ENCODE results near the gene TUBA1B. TPM values are rescaled to one million over a fixed set of nuclear protein-coding genes. Genes with fewer than 3 reads are reported as not detected.

The TUBA1B gene
- total and polyA plus RNA-seq, 4 donors = 261 to 1,091 (median 658) TPM

DNA sequence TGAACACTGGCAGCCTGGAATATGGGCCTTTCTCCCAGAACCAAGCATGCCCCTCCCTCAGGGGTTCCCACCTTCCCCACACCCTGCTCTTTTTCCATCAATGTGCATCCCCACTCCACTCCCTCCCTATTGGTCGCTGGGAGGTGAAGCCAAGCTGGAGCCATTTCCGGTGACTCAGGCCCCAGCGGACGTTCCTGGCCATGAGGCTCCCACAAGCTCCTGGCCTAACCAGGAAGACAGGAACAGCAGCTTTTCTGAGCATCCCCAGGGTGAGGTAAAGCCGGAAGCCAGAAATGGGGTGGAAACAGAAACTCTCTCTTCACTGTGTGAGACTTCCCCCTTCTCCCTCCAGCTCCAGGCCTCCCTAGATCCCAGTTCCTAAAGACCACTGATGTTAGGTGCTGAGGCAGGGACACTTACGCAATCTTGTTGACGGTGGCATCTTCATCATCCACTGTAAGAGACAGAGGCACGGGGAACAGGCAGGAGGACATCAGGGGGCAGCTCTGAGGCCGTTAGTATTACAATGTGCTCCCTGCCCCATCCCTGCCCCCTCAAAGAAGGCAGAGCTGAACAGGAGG lies 25.6 kb downstream of the TUBA1B start:
- Histone ChIP-seq H3K9me3 (ENCODE audit: control insufficient read depth in 4 of 4, insufficient read depth in 3 of 4, low read length in 3 of 4) (no peaks in the 10 kb centered on the region), H3K4me1 (ENCODE audit: control insufficient read depth in 5 of 5, insufficient read depth in 5 of 5, low read length in 5 of 5) (peaks cover 0 to 29% (median 8%) of the 10 kb centered on the region in 5 donors), H3K4me3 (no peak overlapping the region), H3K27ac (ENCODE audit: low read depth in 1 of 2, low read length in 1 of 2) (peak overlapping the region in 1 of 2 donors; percentile 15), H3K27me3 (ENCODE audit: control insufficient read depth in 3 of 3, insufficient read depth in 3 of 3, low read length in 2 of 3) (no peaks in the 10 kb centered on the region), H3K9ac (ENCODE audit: insufficient read depth in 1 of 2, low read length in 2 of 2) (no peak overlapping the region), H3K36me3 (ENCODE audit: control insufficient read depth in 4 of 4, insufficient read depth in 4 of 4, low read length in 4 of 4) (peaks cover 23 to 44% (median 37%) of the 10 kb centered on the region in 4 donors)
- ATAC-seq (ENCODE audit: insufficient read depth, low FRiP score) = no peak
- WGBS, 2 donors = 71 to 74% methylated on average over 9 of the region's 9 CpGs
- TF ChIP-seq CTCF (IDR thresholded peaks at IDR 0.05; ENCODE audit: control extremely low read depth, extremely low read depth) = no peak
- no peak for DNase-seq

GRCh38 chr12:49104822-49105221 lies 26.4 kb downstream of the TUBA1B start:
- DNase-seq = no peak
- peak overlapping the region in 1 of 2 donors; percentile 15 for H3K27ac ChIP-seq (ENCODE audit: low read depth in 1 of 2, low read length in 1 of 2)
- WGBS, 2 donors = 78 to 89% methylated on average over 3 of the region's 3 CpGs
- H3K9me3 ChIP-seq (ENCODE audit: control insufficient read depth in 4 of 4, insufficient read depth in 3 of 4, low read length in 3 of 4) = no peaks in the 10 kb centered on the region
- peaks cover 30 to 51% (median 40%) of the 10 kb centered on the region in 4 donors for H3K36me3 ChIP-seq (ENCODE audit: control insufficient read depth in 4 of 4, insufficient read depth in 4 of 4, low read length in 4 of 4)
- H3K9ac ChIP-seq (ENCODE audit: insufficient read depth in 1 of 2, low read length in 2 of 2) = no peak overlapping the region
- TF ChIP-seq CTCF (IDR thresholded peaks at IDR 0.05; ENCODE audit: control extremely low read depth, extremely low read depth) = no peak
- no peak overlapping the region for H3K4me3 ChIP-seq
- H3K27me3 ChIP-seq (ENCODE audit: control insufficient read depth in 3 of 3, insufficient read depth in 3 of 3, low read length in 2 of 3) = no peaks in the 10 kb centered on the region
- ATAC-seq (ENCODE audit: insufficient read depth, low FRiP score) = no peak
- H3K4me1 ChIP-seq (ENCODE audit: control insufficient read depth in 5 of 5, insufficient read depth in 5 of 5, low read length in 5 of 5) = peaks cover 0 to 29% (median 8%) of the 10 kb centered on the region in 5 donors

DNA sequence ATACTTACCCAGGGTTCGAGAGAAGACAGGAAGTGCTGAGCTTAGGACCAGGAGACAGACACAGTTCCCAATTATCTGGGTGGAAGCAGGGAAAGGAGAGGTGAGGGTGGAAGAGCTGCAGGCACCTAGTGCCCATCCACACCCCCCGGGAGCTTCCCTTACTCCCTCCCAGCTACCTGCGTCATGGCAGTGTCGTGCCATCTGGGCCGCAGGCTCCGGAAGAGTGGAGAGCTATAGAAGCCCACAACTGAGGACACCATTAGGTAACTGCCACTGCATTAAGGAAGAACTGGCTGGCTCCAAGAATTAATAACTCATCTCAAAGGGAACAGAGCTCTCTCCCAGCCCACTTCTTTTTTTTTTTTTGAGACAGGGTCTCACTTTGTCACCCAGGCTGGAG lies 30.8 kb downstream of the TUBA1B start:
- TF ChIP-seq CTCF (IDR thresholded peaks at IDR 0.05; ENCODE audit: control extremely low read depth, extremely low read depth) = no peak
- peaks cover 36 to 67% (median 44%) of the 10 kb centered on the region in 4 donors for H3K36me3 ChIP-seq (ENCODE audit: control insufficient read depth in 4 of 4, insufficient read depth in 4 of 4, low read length in 4 of 4)
- WGBS, 2 donors = 95 to 96% methylated on average over 6 of the region's 6 CpGs
- H3K27me3 ChIP-seq (ENCODE audit: control insufficient read depth in 3 of 3, insufficient read depth in 3 of 3, low read length in 2 of 3) = no peaks in the 10 kb centered on the region
- ATAC-seq (ENCODE audit: insufficient read depth, low FRiP score) (no peak), DNase-seq (no peak)
- no peak overlapping the region for H3K27ac ChIP-seq (ENCODE audit: low read depth in 1 of 2, low read length in 1 of 2)
- H3K4me3 ChIP-seq = no peak overlapping the region
- peaks cover 0 to 8% (median 0%) of the 10 kb centered on the region in 5 donors for H3K4me1 ChIP-seq (ENCODE audit: control insufficient read depth in 5 of 5, insufficient read depth in 5 of 5, low read length in 5 of 5)
- no peak overlapping the region for H3K9ac ChIP-seq (ENCODE audit: insufficient read depth in 1 of 2, low read length in 2 of 2)
- H3K9me3 ChIP-seq (ENCODE audit: control insufficient read depth in 4 of 4, insufficient read depth in 3 of 4, low read length in 3 of 4) = no peaks in the 10 kb centered on the region

- WGBS, 2 donors = 95 to 99% methylated on average over 2 of the region's 2 CpGs
- no peak for TF ChIP-seq CTCF (IDR thresholded peaks at IDR 0.05; ENCODE audit: control extremely low read depth, extremely low read depth)
- H3K9me3 ChIP-seq (ENCODE audit: control insufficient read depth in 4 of 4, insufficient read depth in 3 of 4, low read length in 3 of 4) = peaks cover 0 to 4% (median 0%) of the 10 kb centered on the region in 4 donors
- DNase-seq (no peak), ATAC-seq (ENCODE audit: insufficient read depth, low FRiP score) (no peak)
- no peak overlapping the region for H3K9ac ChIP-seq (ENCODE audit: insufficient read depth in 1 of 2, low read length in 2 of 2)
- peaks cover 0 to 13% (median 10%) of the 10 kb centered on the region in 3 donors for H3K27me3 ChIP-seq (ENCODE audit: control insufficient read depth in 3 of 3, insufficient read depth in 3 of 3, low read length in 2 of 3)
- peaks cover 32 to 55% (median 36%) of the 10 kb centered on the region in 4 donors for H3K36me3 ChIP-seq (ENCODE audit: control insufficient read depth in 4 of 4, insufficient read depth in 4 of 4, low read length in 4 of 4)
- H3K4me1 ChIP-seq (ENCODE audit: control insufficient read depth in 5 of 5, insufficient read depth in 5 of 5, low read length in 5 of 5) = peaks cover 0 to 12% (median 8%) of the 10 kb centered on the region in 5 donors
- H3K4me3 ChIP-seq = no peak overlapping the region
- no peak overlapping the region for H3K27ac ChIP-seq (ENCODE audit: low read depth in 1 of 2, low read length in 1 of 2)
These were observed 32.5 kb downstream of the TUBA1B start for GRCh38 chr12:49098703-49099102.

Data from lung (tissue), 12 donors.